ENCODE data around the gene PCDHGC3.

PCDHGC3 gene

DNA sequence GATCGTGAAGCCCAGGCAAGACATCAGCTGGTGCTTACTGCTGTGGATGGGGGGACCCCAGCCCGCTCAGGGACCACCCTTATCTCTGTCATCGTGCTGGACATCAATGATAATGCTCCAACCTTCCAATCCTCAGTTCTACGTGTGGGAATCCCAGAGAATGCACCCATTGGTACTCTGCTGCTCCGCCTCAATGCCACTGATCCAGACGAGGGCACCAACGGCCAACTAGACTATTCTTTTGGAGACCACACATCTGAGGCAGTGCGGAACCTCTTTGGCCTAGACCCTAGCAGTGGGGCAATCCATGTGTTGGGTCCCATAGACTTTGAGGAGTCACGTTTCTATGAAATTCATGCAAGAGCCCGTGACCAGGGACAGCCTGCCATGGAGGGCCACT is 14.1 kb downstream of the PCDHGC3 start:
- Histone ChIP-seq H2AFZ (ENCODE audit: low read depth, low read length) (no peak overlapping the region), H3K9me3 (ENCODE audit: low read length) (peaks cover 54% of the 10 kb centered on the region), H3K4me3 (ENCODE audit: low read length) (no peak overlapping the region), H3K36me3 (ENCODE audit: insufficient read depth, low read length) (peaks cover 32% of the 10 kb centered on the region), H3K27me3 (ENCODE audit: insufficient read depth, low read length) (no peaks in the 10 kb centered on the region), H3K4me1 (ENCODE audit: insufficient read depth, low read length) (peaks cover 10% of the 10 kb centered on the region)

DNA sequence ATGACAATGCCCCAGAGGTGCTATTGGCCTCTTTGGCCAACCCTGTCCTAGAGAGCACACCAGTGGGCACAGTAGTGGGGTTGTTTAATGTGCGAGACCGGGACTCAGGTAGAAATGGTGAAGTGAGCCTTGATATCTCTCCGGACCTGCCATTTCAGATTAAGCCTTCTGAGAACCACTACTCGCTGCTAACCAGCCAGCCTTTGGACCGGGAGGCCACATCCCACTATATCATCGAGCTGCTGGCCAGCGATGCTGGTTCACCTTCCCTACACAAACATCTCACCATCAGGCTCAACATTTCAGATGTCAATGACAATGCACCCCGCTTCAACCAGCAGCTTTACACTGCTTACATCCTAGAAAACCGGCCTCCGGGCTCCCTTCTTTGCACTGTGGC is 14.5 kb downstream of the PCDHGC3 start:
- H3K4me3 ChIP-seq (ENCODE audit: low read length), result no peak overlapping the region
- H3K36me3 ChIP-seq (ENCODE audit: insufficient read depth, low read length), result peaks cover 27% of the 10 kb centered on the region
- peaks cover 13% of the 10 kb centered on the region for H3K4me1 ChIP-seq (ENCODE audit: insufficient read depth, low read length)
- no peak overlapping the region for H2AFZ ChIP-seq (ENCODE audit: low read depth, low read length)
- peaks cover 51% of the 10 kb centered on the region for H3K9me3 ChIP-seq (ENCODE audit: low read length)
- H3K27me3 ChIP-seq (ENCODE audit: insufficient read depth, low read length), result no peaks in the 10 kb centered on the region

DNA sequence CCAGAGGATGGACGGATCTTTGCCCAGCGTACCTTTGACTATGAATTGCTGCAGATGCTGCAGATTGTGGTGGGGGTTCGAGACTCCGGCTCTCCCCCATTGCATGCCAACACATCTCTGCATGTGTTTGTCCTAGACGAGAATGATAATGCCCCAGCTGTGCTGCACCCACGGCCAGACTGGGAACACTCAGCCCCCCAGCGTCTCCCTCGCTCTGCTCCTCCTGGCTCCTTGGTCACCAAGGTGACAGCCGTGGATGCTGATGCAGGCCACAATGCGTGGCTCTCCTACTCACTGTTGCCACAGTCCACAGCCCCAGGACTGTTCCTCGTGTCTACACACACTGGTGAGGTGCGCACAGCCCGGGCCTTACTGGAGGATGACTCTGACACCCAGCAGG is 15.0 kb downstream of the PCDHGC3 start:
- peaks cover 46% of the 10 kb centered on the region for H3K9me3 ChIP-seq (ENCODE audit: low read length)
- H3K4me1 ChIP-seq (ENCODE audit: insufficient read depth, low read length), result peaks cover 13% of the 10 kb centered on the region
- peaks cover 25% of the 10 kb centered on the region for H3K36me3 ChIP-seq (ENCODE audit: insufficient read depth, low read length)

DNA sequence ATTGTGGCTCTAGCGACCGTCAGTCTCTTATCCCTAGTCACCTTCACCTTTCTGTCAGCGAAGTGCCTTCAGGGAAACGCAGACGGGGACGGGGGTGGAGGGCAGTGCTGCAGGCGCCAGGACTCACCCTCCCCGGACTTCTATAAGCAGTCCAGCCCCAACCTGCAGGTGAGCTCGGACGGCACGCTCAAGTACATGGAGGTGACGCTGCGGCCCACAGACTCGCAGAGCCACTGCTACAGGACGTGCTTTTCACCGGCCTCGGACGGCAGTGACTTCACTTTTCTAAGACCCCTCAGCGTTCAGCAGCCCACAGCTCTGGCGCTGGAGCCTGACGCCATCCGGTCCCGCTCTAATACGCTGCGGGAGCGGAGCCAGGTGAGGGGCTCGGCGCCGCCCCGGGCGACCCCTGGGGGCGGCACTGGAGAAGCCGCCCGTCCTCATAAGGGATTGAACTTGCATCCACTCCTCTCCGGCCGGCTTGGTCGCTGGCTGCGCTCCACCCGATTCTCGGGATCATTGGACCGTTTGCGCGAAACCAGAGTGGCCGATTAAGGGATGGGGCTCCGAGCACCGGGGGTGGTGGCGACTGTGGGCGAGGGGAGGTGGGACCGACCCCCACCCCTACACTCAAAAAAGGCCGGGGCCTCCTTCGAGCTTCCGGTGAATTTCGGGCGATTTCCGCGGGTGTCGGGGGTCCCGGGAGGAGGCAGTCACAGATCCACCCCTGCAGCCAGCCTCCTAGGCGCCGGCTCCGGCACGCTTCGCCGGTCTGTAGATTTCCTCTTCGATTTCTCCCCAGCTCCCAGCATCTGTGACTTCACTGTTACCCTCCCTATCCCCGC is 15.8 kb downstream of the PCDHGC3 start:
- Histone ChIP-seq H3K27me3 (ENCODE audit: insufficient read depth, low read length) (no peaks in the 10 kb centered on the region), H3K4me1 (ENCODE audit: insufficient read depth, low read length) (peaks cover 13% of the 10 kb centered on the region), H2AFZ (ENCODE audit: low read depth, low read length) (no peak overlapping the region), H3K9me3 (ENCODE audit: low read length) (peaks cover 39% of the 10 kb centered on the region), H3K36me3 (ENCODE audit: insufficient read depth, low read length) (peaks cover 21% of the 10 kb centered on the region), H3K4me3 (ENCODE audit: low read length) (no peak overlapping the region)

More for the DNA sequence above, 15.0 kb downstream of the PCDHGC3 start:
- no peak overlapping the region for H2AFZ ChIP-seq (ENCODE audit: low read depth, low read length)
- H3K27me3 ChIP-seq (ENCODE audit: insufficient read depth, low read length), result no peaks in the 10 kb centered on the region
- no peak overlapping the region for H3K4me3 ChIP-seq (ENCODE audit: low read length)

DNA sequence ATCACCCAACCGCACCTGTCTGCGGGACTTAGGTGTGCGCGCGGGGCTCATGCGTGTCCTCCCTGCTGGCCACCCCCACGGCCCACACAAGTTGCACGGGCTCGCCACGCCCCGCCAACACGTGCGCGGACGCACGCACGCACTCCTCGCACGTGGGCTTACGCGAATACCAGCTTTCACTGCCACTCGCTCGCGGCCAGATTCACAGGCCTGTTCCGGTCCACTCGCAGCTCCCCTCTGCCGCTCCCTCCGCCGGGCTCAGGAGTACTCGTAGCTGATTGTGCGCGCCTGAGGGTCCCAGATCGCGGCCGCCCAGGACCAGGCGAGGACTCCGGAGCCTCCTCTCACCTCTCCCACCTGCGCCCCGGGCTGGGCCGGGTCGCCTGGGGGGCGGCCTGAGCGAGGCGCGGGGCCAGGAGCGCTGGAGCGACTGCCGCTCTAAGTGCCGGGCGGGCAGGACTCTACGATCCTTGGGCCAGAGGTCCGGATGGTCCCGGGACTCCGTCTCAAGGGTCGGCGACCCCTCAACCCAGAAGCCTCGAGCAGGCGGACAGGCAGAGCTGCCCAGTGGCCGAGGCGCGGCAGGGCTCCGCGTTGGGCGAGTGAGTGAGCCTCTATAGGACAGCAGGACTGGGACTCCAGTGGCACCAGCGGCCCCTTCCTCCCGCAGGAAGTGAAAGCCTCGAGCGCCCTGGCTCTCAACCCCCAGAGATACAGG is 16.6 kb downstream of the PCDHGC3 start:
- Histone ChIP-seq H3K27me3 (ENCODE audit: insufficient read depth, low read length) (no peaks in the 10 kb centered on the region), H2AFZ (ENCODE audit: low read depth, low read length) (no peak overlapping the region), H3K36me3 (ENCODE audit: insufficient read depth, low read length) (peaks cover 20% of the 10 kb centered on the region), H3K4me1 (ENCODE audit: insufficient read depth, low read length) (peaks cover 13% of the 10 kb centered on the region), H3K9me3 (ENCODE audit: low read length) (peaks cover 31% of the 10 kb centered on the region), H3K4me3 (ENCODE audit: low read length) (no peak overlapping the region)

DNA sequence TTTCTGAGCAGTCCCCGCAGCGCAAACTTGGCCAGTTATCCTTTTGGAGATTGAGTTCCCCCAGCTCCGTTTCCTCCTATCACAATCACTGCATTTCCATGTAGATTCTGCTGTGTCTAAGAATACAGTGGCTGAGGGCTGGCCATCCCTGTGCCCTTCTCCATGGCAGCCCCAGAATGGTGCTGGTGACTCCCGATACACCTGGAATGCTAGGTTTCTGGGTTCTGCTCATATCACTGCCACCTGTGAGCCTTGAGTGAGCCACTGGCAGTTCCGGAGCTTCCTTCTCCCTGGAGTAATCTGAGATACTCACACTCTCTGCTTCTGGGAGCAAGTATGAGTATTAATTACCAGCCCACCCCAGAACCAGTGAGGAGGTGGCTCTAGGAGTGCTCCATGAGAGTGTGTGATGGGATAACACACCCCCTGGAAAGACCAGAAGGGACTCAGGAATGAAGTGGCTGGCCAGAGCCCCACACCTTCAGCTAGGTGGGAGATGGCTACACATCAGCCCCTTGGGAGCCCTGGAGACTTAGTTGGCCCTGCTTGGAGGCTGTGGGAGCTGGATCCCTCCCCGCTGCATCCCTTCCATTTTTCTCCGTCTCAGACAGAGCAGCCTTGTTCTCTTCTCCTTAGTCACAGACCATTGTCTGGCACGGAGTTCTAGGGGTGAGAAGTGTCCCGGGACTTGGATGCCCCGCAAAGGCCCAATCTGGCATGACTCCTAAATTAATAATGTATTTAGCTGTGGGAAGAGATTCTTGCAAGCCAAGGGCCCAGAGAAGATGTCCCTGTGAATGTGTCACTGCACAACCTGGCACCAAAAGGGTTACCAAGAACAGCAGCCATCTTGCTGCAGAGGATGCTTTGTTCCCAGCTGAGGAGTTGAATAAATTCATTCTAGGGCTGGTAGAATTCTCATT is 18.0 kb downstream of the PCDHGC3 start:
- H3K36me3 ChIP-seq (ENCODE audit: insufficient read depth, low read length), result peaks cover 23% of the 10 kb centered on the region
- peaks cover 13% of the 10 kb centered on the region for H3K4me1 ChIP-seq (ENCODE audit: insufficient read depth, low read length)
- H2AFZ ChIP-seq (ENCODE audit: low read depth, low read length), result no peak overlapping the region
- H3K4me3 ChIP-seq (ENCODE audit: low read length), result no peak overlapping the region
- no peaks in the 10 kb centered on the region for H3K27me3 ChIP-seq (ENCODE audit: insufficient read depth, low read length)
- H3K9me3 ChIP-seq (ENCODE audit: low read length), result peaks cover 23% of the 10 kb centered on the region

DNA sequence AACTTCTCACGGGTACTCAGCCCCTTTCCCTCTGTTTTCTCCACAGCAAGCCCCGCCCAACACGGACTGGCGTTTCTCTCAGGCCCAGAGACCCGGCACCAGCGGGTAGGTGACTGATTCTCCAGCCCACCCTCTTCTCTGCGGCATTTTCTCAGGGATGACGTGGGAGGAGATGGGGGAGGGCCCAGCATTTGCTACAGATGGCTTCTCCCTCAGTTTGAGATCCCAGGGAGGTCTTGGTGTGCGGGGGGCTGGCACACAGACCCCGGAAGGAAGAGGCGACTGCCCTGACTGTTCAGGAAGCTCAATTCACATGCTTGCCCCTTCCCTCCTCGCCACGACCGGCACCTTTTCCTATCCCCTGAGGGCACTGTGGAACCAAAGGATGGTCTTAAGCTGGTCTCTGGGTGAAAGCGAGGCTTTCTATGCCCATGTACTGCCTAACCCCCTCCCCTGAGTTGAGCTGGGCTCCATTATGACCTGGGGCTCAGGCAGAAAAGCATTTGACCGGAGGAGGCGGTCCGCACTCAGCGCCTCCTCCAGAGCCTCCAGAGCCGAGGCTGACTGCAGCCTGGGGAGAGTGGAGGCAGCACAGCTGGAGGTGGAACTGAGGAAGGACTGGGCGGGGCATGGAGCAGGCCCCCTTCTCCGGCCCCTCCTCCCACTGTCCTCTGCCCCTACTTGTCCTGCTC is 19.1 kb downstream of the PCDHGC3 start:
- Histone ChIP-seq H3K4me3 (ENCODE audit: low read length) (no peak overlapping the region), H3K27me3 (ENCODE audit: insufficient read depth, low read length) (no peaks in the 10 kb centered on the region), H3K9me3 (ENCODE audit: low read length) (peaks cover 19% of the 10 kb centered on the region), H3K36me3 (ENCODE audit: insufficient read depth, low read length) (peaks cover 23% of the 10 kb centered on the region), H2AFZ (ENCODE audit: low read depth, low read length) (no peak overlapping the region), H3K4me1 (ENCODE audit: insufficient read depth, low read length) (peaks cover 13% of the 10 kb centered on the region)

DNA sequence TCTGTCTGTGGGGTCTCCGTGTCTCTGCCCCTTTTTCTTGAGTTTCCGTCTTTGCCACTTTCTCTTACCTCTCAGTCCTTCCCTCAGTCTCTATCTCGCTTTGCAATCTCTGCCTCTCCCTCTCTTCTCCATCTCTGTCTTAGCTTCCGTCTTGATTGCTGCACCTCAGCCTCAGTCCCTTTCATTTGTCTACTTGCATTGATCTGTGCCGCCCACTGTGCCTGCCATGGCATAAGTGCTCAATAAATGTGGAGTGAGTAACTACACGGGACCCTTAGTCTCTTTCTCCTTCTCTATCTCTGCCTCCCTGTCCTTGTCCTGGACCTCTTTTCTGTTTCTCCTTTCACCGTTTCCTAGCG is 19.7 kb downstream of the PCDHGC3 start:
- H3K9me3 ChIP-seq (ENCODE audit: low read length), result peaks cover 16% of the 10 kb centered on the region
- H3K36me3 ChIP-seq (ENCODE audit: insufficient read depth, low read length), result peaks cover 18% of the 10 kb centered on the region
- no peaks in the 10 kb centered on the region for H3K27me3 ChIP-seq (ENCODE audit: insufficient read depth, low read length)
- no peak overlapping the region for H3K4me3 ChIP-seq (ENCODE audit: low read length)
- H2AFZ ChIP-seq (ENCODE audit: low read depth, low read length), result no peak overlapping the region
- H3K4me1 ChIP-seq (ENCODE audit: insufficient read depth, low read length), result peaks cover 13% of the 10 kb centered on the region

DNA sequence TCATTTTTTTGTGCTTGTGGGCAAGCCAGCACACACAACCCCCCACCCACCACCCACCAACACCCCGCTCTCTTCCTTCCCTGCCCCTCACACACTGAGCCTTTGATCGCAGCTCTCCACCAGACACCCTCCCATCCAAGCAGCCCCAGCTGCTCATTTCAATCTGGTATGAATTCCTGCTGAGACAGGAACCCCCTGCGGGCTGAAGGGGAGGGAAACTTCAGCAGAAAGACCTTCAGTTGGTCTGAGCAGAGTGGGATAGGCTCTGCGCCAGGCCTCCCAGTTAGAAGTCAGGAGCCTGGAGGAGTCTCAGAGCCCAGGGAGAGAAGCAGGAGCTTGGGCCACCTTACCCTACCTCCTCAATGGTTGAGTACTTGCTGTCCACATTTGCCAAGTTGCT is 20.3 kb downstream of the PCDHGC3 start:
- H2AFZ ChIP-seq (ENCODE audit: low read depth, low read length), result no peak overlapping the region
- H3K4me3 ChIP-seq (ENCODE audit: low read length), result no peak overlapping the region
- H3K27me3 ChIP-seq (ENCODE audit: insufficient read depth, low read length), result no peaks in the 10 kb centered on the region
- peaks cover 13% of the 10 kb centered on the region for H3K36me3 ChIP-seq (ENCODE audit: insufficient read depth, low read length)
- H3K4me1 ChIP-seq (ENCODE audit: insufficient read depth, low read length), result peaks cover 13% of the 10 kb centered on the region
- H3K9me3 ChIP-seq (ENCODE audit: low read length), result peaks cover 11% of the 10 kb centered on the region

DNA sequence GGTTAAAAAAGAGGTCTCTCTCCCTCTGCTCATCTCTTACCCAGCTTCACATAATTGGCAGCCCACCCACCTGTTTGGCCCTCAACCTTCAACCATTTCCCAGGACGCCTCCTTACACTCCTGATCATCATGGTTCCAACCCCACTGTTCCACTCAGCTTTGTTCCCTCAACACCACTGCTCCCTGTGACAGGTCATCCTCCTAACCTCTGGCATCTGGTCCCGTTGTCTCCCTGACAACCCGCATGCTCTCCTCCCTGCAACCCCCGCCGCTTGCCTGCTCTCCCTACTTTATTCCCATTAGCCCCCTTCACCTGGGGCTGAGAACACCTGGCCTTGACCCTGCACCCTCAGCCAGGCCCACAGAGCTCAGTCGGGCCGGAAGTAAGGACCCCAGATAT is 26.0 kb downstream of the PCDHGC3 start:
- H3K9me3 ChIP-seq (ENCODE audit: low read length), result no peaks in the 10 kb centered on the region
- H2AFZ ChIP-seq (ENCODE audit: low read depth, low read length), result no peak overlapping the region
- H3K4me1 ChIP-seq (ENCODE audit: insufficient read depth, low read length), result peaks cover 9% of the 10 kb centered on the region
- H3K27me3 ChIP-seq (ENCODE audit: insufficient read depth, low read length), result no peaks in the 10 kb centered on the region
- no peak overlapping the region for H3K4me3 ChIP-seq (ENCODE audit: low read length)
- peaks cover 14% of the 10 kb centered on the region for H3K36me3 ChIP-seq (ENCODE audit: insufficient read depth, low read length)

DNA sequence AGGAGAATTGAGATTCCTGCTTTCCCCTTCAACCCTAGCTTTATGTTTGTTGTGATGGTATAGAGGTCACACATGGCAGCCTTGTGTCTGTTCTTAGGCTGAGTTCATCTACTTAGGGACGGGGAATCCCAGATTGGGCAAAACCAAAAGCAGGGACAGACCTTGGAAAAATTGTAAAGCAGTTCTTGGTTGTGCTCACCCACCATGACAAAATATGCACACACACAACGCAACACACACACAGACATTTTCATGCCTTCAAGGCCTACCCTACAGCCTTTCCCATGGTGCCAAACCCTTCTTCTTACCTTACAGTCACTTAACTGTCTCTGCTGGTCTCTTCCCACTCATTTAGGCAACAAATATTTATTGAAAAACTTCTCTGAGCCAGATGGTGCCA is 27.9 kb downstream of the PCDHGC3 start:
- Histone ChIP-seq H3K9me3 (ENCODE audit: low read length) (no peaks in the 10 kb centered on the region), H2AFZ (ENCODE audit: low read depth, low read length) (no peak overlapping the region), H3K4me1 (ENCODE audit: insufficient read depth, low read length) (peaks cover 26% of the 10 kb centered on the region), H3K4me3 (ENCODE audit: low read length) (no peak overlapping the region), H3K36me3 (ENCODE audit: insufficient read depth, low read length) (peaks cover 9% of the 10 kb centered on the region), H3K27me3 (ENCODE audit: insufficient read depth, low read length) (no peaks in the 10 kb centered on the region)

DNA sequence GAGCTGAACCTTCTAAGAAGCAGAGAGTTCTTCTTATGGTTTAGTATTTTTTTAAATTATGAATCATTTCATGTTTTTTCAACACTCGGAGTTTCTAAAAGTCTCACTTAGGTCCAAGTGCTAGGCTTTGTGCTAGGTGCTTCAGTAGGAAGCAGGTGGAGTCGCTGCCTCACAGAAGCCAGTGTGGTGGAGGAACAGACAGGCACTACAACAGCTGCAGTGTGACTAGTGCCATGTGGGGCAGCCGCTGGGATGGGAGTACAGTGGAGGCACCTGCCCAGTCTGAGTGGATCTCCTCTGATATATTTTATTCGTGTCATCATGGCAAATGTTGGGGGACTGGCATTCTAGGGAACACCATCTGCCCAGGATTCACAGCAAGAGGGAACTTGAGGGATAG is 28.4 kb downstream of the PCDHGC3 start:
- no peaks in the 10 kb centered on the region for H3K9me3 ChIP-seq (ENCODE audit: low read length)

More for the DNA sequence above, 28.4 kb downstream of the PCDHGC3 start:
- Histone ChIP-seq H3K4me3 (ENCODE audit: low read length) (no peak overlapping the region), H3K4me1 (ENCODE audit: insufficient read depth, low read length) (peaks cover 31% of the 10 kb centered on the region), H3K27me3 (ENCODE audit: insufficient read depth, low read length) (no peaks in the 10 kb centered on the region), H2AFZ (ENCODE audit: low read depth, low read length) (no peak overlapping the region), H3K36me3 (ENCODE audit: insufficient read depth, low read length) (peaks cover 9% of the 10 kb centered on the region)
